Neural cell (in vitro differentiated cells): ENCODE data around the gene EPN1. TPM values are rescaled to one million over a fixed set of nuclear protein-coding genes. Genes with fewer than 3 reads are reported as not detected.

Experiments used
- H2AFZ ChIP-seq: fragments of 200-600, 300-800 bp; sonication (generic), shearing (Covaris generic); 2 replicates; pipeline ENCODE4 v1.6.0; 2014; ENCODE audit warnings: low read depth, mild to moderate bottlenecking, antibody characterized with exemption, low read length, moderate library complexity
- H3F3A ChIP-seq: fragments of 200-600 bp; shearing (Covaris generic); 2 replicates; pipeline ENCODE4 v1.6.1; 2016; ENCODE audit warnings: mild to moderate bottlenecking, moderate library complexity, mixed read lengths, antibody characterized with exemption, low read length; ENCODE audit not compliant: insufficient read depth, poor library complexity, severe bottlenecking
- H3K27ac ChIP-seq: fragments of 200-600, 300-800 bp; sonication (generic), shearing (Covaris generic); 2 replicates; pipeline ENCODE4 v1.5.1; 2014; ENCODE audit warnings: mild to moderate bottlenecking, low read length, moderate library complexity
- H3K27me3 ChIP-seq: fragments of 300-800, 200-600 bp; sonication (generic), shearing (Covaris generic); 2 replicates; pipeline ENCODE4 v1.6.0; 2014; ENCODE audit warnings: mild to moderate bottlenecking, low read depth, low read length, moderate library complexity; ENCODE audit not compliant: insufficient read depth
- H3K36me3 ChIP-seq: fragments of 300-800, 200-600 bp; sonication (generic), shearing (Covaris generic); 2 replicates; pipeline ENCODE4 v1.5.1; 2014; ENCODE audit warnings: mild to moderate bottlenecking, antibody characterized with exemption, low read length, moderate library complexity; ENCODE audit not compliant: insufficient read depth
- H3K4me2 ChIP-seq: fragments of 300-800, 200-600 bp; sonication (generic), shearing (Covaris generic); 2 replicates; pipeline ENCODE4 v1.6.0; 2014; ENCODE audit warnings: mild to moderate bottlenecking, low read length
- H3K4me3 ChIP-seq: fragments of 300-800, 200-600 bp; sonication (generic), shearing (Covaris generic); 2 replicates; pipeline ENCODE4 v1.5.1; 2014; ENCODE audit warnings: mild to moderate bottlenecking, low read length, moderate library complexity
- H3K79me2 ChIP-seq: fragments of 200-600 bp; shearing (Covaris generic); replicated peaks from 2 replicates; pipeline ENCODE4 v1.6.0; 2014; ENCODE audit warnings: mild to moderate bottlenecking, low read length, moderate library complexity; ENCODE audit not compliant: insufficient read depth
- H3K9ac ChIP-seq: fragments of 300-800, 200-600 bp; sonication (generic), shearing (Covaris generic); 2 replicates; pipeline ENCODE4 v1.6.1; 2016; ENCODE audit warnings: mild to moderate bottlenecking, low read length, mixed read lengths
- H3K9me2 ChIP-seq: fragments of 200-600 bp; shearing (Covaris generic); 2 replicates; pipeline ENCODE4 v1.6.1; 2016; ENCODE audit warnings: mild to moderate bottlenecking, low read length, mixed read lengths; ENCODE audit not compliant: insufficient read depth
- H3K9me3 ChIP-seq: fragments of 200-600, 300-800 bp; sonication (generic), shearing (Covaris generic); 2 replicates; pipeline ENCODE4 v1.6.1; 2016; ENCODE audit warnings: mild to moderate bottlenecking, mixed run types, low read length, moderate library complexity, mixed read lengths
- H4K20me1 ChIP-seq: fragments of 200-600 bp; shearing (Covaris generic); 2 replicates; pipeline ENCODE4 v1.6.1; 2016; ENCODE audit warnings: mild to moderate bottlenecking, mixed run types; ENCODE audit not compliant: insufficient read depth
- CTCF ChIP-seq: fragments of 450-650 bp; IDR thresholded peaks from 2 replicates; pipeline ENCODE4 v1.5.1; 2014; ENCODE audit warnings: antibody characterized with exemption, mild to moderate bottlenecking, moderate library complexity; ENCODE audit not compliant: poor library complexity, severe bottlenecking
- EP300 ChIP-seq: fragments of 450-650 bp; conservative IDR thresholded peaks from 2 replicates; pipeline ENCODE4 v1.6.1; 2014; ENCODE audit warnings: antibody characterized with exemption, mild to moderate bottlenecking, moderate library complexity; ENCODE audit not compliant: poor library complexity, severe bottlenecking
- EZH2 ChIP-seq: fragments of 200-600, 300-800 bp; shearing (Covaris generic), sonication (generic); IDR thresholded peaks from 2 replicates; pipeline ENCODE4 v1.6.1; 2014; ENCODE audit warnings: antibody characterized with exemption, low read length, borderline replicate concordance, mild to moderate bottlenecking; ENCODE audit not compliant: insufficient read depth, poor library complexity, severe bottlenecking
- MXI1 ChIP-seq: fragments of 450-650 bp; conservative IDR thresholded peaks from 2 replicates; pipeline ENCODE4 v1.6.1; 2014; ENCODE audit warnings: antibody characterized with exemption, mild to moderate bottlenecking; ENCODE audit not compliant: poor library complexity, severe bottlenecking
- POLR2AphosphoS5 ChIP-seq: IDR thresholded peaks from 2 replicates; pipeline ENCODE4 v1.6.1; 2012
- RAD21 ChIP-seq: fragments of 450-650 bp; conservative IDR thresholded peaks from 2 replicates; pipeline ENCODE4 v1.6.1; 2014; ENCODE audit warnings: antibody characterized with exemption, mild to moderate bottlenecking, moderate library complexity
- REST ChIP-seq: IDR thresholded peaks from 2 replicates; pipeline ENCODE4 v1.6.1; 2012; ENCODE audit warnings: borderline replicate concordance
- SMC3 ChIP-seq: fragments of 450-650 bp; conservative IDR thresholded peaks from 2 replicates; pipeline ENCODE4 v1.6.1; 2014; ENCODE audit warnings: antibody characterized with exemption, mild to moderate bottlenecking, moderate library complexity; ENCODE audit not compliant: poor library complexity
- TAF1 ChIP-seq: IDR thresholded peaks from 2 replicates; pipeline ENCODE4 v1.6.1; 2012; ENCODE audit warnings: low read depth
- polyA plus RNA-seq: library from polyadenylated mRNA; depleted of rRNA; stranded (reverse); fragments of >200 nt; gene quantifications from 2 replicates; pipeline ENCODE4 v1.2.3, GENCODE V29; 2014

EPN1 gene
- polyA plus RNA-seq, 1 donor from 2014 or later, result 21.0 TPM

GRCh38 chr19:55690109-55690768 is 15.2 kb downstream of the EPN1 start:
- Histone ChIP-seq H3K36me3 (no peaks in the 10 kb centered on the region), H4K20me1 (no peaks in the 10 kb centered on the region)

More at GRCh38 chr19:55690109-55690768, 15.2 kb downstream of the EPN1 start:
- Histone ChIP-seq H3K4me2 (no peak overlapping the region), H3K27ac (no peak overlapping the region), H3K79me2 (no peaks in the 10 kb centered on the region), H3K9me2 (no peaks in the 10 kb centered on the region), H3K4me3 (no peak overlapping the region), H3K9ac (no peak overlapping the region), H3F3A (no peaks in the 10 kb centered on the region), H2AFZ (no peak overlapping the region), H3K9me3 (no peaks in the 10 kb centered on the region), H3K27me3 (no peaks in the 10 kb centered on the region)
- TF ChIP-seq REST (no peak), CTCF (no peak), POLR2AphosphoS5 (no peak), MXI1 (no peak), EP300 (no peak), EZH2 (no peak), SMC3 (no peak), RAD21 (no peak), TAF1 (no peak)
